HepG2 (cell line): ENCODE results near the gene ARMC5. TPM values are rescaled to one million over a fixed set of nuclear protein-coding genes. Genes with fewer than 3 reads are reported as not detected.

Source experiments
- GTF2F1 ChIP-seq: fragments of 150-350 bp; IDR thresholded peaks from 2 replicates; pipeline ENCODE4 v1.6.1; 2014; ENCODE audit warnings: low read length
- HDAC6 ChIP-seq: fragments of 200-600 bp; sonication (generic); IDR thresholded peaks from 2 replicates; pipeline ENCODE4 v1.7.0; 2017; ENCODE audit warnings: mild to moderate bottlenecking, antibody characterized with exemption, low read length, low read depth
- HNRNPL ChIP-seq: fragments of 200-400 bp; formaldehyde crosslinking; IDR thresholded peaks from 2 replicates; pipeline ENCODE4 v1.6.1; 2017; ENCODE audit warnings: mild to moderate bottlenecking, low read depth, low read length
- IRF1 ChIP-seq: sonication (generic); formaldehyde crosslinking; IDR thresholded peaks from 2 replicates; pipeline ENCODE4 v1.4.0; 2020; ENCODE audit warnings: low read depth, mild to moderate bottlenecking, missing genetic modification reagents
- IRX3 ChIP-seq: sonication (generic); formaldehyde crosslinking; IDR thresholded peaks from 2 replicates; pipeline ENCODE4 v1.8.1; 2023; ENCODE audit warnings: mild to moderate bottlenecking, low read depth, missing genetic modification reagents, borderline replicate concordance
- JUNB ChIP-seq: sonication (generic); formaldehyde crosslinking; IDR thresholded peaks from 2 replicates; pipeline ENCODE4 v1.8.0; 2022; ENCODE audit warnings: missing genetic modification reagents, mild to moderate bottlenecking, borderline replicate concordance
- LCORL ChIP-seq, 2 experiments: fragments of 450-650 bp in 1 of 2; sonication (generic) in 1 of 2; formaldehyde crosslinking in 1 of 2; IDR thresholded peaks; 2 replicates each; pipeline versions ENCODE4 v1.5.0 to v1.6.1; 2017 to 2020; ENCODE audit warnings: antibody characterized with exemption in 1 of 2, missing genetic modification reagents in 1 of 2
- MYPOP ChIP-seq: sonication (generic); formaldehyde crosslinking; IDR thresholded peaks from 2 replicates; pipeline ENCODE4 v1.8.1; 2023; ENCODE audit warnings: mild to moderate bottlenecking, moderate library complexity, missing genetic modification reagents
- NR1H2 ChIP-seq: sonication (generic); formaldehyde crosslinking; IDR thresholded peaks from 2 replicates; pipeline ENCODE4 v1.8.1; 2022; ENCODE audit warnings: low read depth, missing genetic modification reagents, borderline replicate concordance
- SMARCC2 ChIP-seq: fragments of 450-650 bp; IDR thresholded peaks from 2 replicates; pipeline ENCODE4 v1.6.1; 2017; ENCODE audit warnings: antibody characterized with exemption, mild to moderate bottlenecking
- ZHX2 ChIP-seq, 2 experiments: sonication (generic) in 1 of 2; formaldehyde crosslinking in 1 of 2; IDR thresholded peaks; 2 replicates each; pipeline versions ENCODE4 v1.6.1 to v1.9.0; 2014 to 2022; ENCODE audit warnings: antibody characterized with exemption in 1 of 2, borderline replicate concordance in 1 of 2, inconsistent platforms in 1 of 2, low read depth in 1 of 2, missing genetic modification reagents in 1 of 2
- ZNF264 ChIP-seq: sonication (generic); formaldehyde crosslinking; IDR thresholded peaks from 2 replicates; pipeline ENCODE4 v1.4.0; 2020; ENCODE audit warnings: missing genetic modification reagents
- ZNF33B ChIP-seq: sonication (generic); formaldehyde crosslinking; IDR thresholded peaks from 2 replicates; pipeline ENCODE4 v1.5.1; 2020; ENCODE audit warnings: mild to moderate bottlenecking, missing genetic modification reagents
- ZNF546 ChIP-seq: sonication (generic); formaldehyde crosslinking; conservative IDR thresholded peaks from 2 replicates; pipeline ENCODE4 v1.8.1; 2023; ENCODE audit warnings: mild to moderate bottlenecking, missing genetic modification reagents
- polyA plus RNA-seq, 8 experiments: library from polyadenylated mRNA; depleted of rRNA in 3 of 8; stranded (reverse) in 7 of 8; unstranded in 1 of 8; fragments of >200 nt; fragmentation: Illumina TruSeq in 4 of 8; extraction: Trizol in 4 of 8; gene quantifications; 2 replicates each; pipeline versions ENCODE4 v1.2.1 to v1.2.3, GENCODE V29; 2011 to 2016; ENCODE audit warnings: low read depth in 4 of 8, missing spikeins in 1 of 8, mixed read lengths in 1 of 8; ENCODE audit not compliant: insufficient read depth in 1 of 8
- total RNA-seq, 5 experiments: library from RNA; depleted of rRNA; stranded (reverse); fragments of >200 nt; fragmentation: Illumina TruSeq; extraction: Trizol; gene quantifications; 2 replicates each; pipeline ENCODE4 v1.2.3, GENCODE V29; 2016; ENCODE audit warnings: low read depth in 1 of 5

ARMC5 gene
- total and polyA plus RNA-seq, 2 of the 13 experiments (the other 11 are each of a cell fraction or from before 2014, with no cell fraction given): 10.8 to 22.3 TPM

- TF ChIP-seq ZHX2 (IDR thresholded peaks at IDR 0.05; ENCODE audit: low read depth) (no peak; the same call in 1 of the 2 replicates), ZHX2 (CRISPR knock-in tag; IDR thresholded peaks at IDR 0.05; ENCODE audit: borderline replicate concordance) (no peak; the same call in 1 of the 2 replicates), JUNB (CRISPR knock-in tag) (no peak), MYPOP (CRISPR knock-in tag) (peak; percentile 55), SMARCC2 (no peak), ZNF264 (CRISPR knock-in tag) (peak; percentile 27; the same call in 1 of the 2 replicates), ZNF33B (peak; percentile 70; the same call in 1 of the 2 replicates), NR1H2 (CRISPR knock-in tag) (no peak), HDAC6 (no peak), LCORL (IDR thresholded peaks at IDR 0.05) (no peak), LCORL (CRISPR knock-in tag; IDR thresholded peaks at IDR 0.05) (peak; percentile 94), IRX3 (CRISPR knock-in tag) (peak; percentile 77; the same call in 1 of the 2 replicates), HNRNPL (0 out of 2 replicates have a peak, but pooled peaks have one; percentile 32), ZNF546 (peak; percentile 48), GTF2F1 (no peak; the same call in 1 of the 2 replicates), IRF1 (CRISPR knock-in tag) (peak; percentile 24; the same call in 1 of the 2 replicates)
Observed at GRCh38 chr16:31477220-31478216, 18.2 kb downstream of the ARMC5 start (continued).
